ENCODE measurements around the gene ESYT3. TPM values are rescaled to one million over a fixed set of nuclear protein-coding genes. Genes with fewer than 3 reads are reported as not detected.

ESYT3 gene
- total and polyA plus RNA-seq, 2 experiments from 2014 or later = 3.5 to 8.2 TPM

GRCh38 chr3:138448631-138449030 lies 14.2 kb downstream of the ESYT3 start:
- H3K27me3 Mint-ChIP-seq (ENCODE audit: insufficient read depth, low read depth, poor library complexity) = peaks cover 5% of the 10 kb centered on the region
- H3K36me3 Mint-ChIP-seq (ENCODE audit: low read depth) = no peaks in the 10 kb centered on the region
- Histone ChIP-seq H3K4me2 (no peak overlapping the region), H3K27ac (ENCODE audit: low read depth) (no peak overlapping the region), H3K36me3 (ENCODE audit: insufficient read depth) (no peaks in the 10 kb centered on the region), H3K79me2 (replicated peaks; ENCODE audit: insufficient read depth) (no peaks in the 10 kb centered on the region), H3K4me1 (ENCODE audit: insufficient read depth) (no peaks in the 10 kb centered on the region), H4K20me1 (replicated peaks; ENCODE audit: insufficient read depth) (no peaks in the 10 kb centered on the region), H3K4me3 (no peak overlapping the region), H2AFZ (no peak overlapping the region), H3F3A (replicated peaks; ENCODE audit: low read depth) (no peaks in the 10 kb centered on the region), H3K27me3 (ENCODE audit: insufficient read depth) (no peaks in the 10 kb centered on the region), H3K9me2 (ENCODE audit: insufficient read depth) (no peaks in the 10 kb centered on the region)
- TF ChIP-seq, protein P1, sequence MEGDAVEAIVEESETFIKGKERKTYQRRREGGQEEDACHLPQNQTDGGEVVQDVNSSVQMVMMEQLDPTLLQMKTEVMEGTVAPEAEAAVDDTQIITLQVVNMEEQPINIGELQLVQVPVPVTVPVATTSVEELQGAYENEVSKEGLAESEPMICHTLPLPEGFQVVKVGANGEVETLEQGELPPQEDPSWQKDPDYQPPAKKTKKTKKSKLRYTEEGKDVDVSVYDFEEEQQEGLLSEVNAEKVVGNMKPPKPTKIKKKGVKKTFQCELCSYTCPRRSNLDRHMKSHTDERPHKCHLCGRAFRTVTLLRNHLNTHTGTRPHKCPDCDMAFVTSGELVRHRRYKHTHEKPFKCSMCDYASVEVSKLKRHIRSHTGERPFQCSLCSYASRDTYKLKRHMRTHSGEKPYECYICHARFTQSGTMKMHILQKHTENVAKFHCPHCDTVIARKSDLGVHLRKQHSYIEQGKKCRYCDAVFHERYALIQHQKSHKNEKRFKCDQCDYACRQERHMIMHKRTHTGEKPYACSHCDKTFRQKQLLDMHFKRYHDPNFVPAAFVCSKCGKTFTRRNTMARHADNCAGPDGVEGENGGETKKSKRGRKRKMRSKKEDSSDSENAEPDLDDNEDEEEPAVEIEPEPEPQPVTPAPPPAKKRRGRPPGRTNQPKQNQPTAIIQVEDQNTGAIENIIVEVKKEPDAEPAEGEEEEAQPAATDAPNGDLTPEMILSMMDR (conservative IDR thresholded peaks at IDR 0.05; ENCODE audit: low read depth in 2 of 2) = no peak
- TF ChIP-seq ZNF331 (CRISPR knock-in tag; IDR thresholded peaks at IDR 0.05; ENCODE audit: low read depth) = no peak
- TF ChIP-seq, protein P2, sequence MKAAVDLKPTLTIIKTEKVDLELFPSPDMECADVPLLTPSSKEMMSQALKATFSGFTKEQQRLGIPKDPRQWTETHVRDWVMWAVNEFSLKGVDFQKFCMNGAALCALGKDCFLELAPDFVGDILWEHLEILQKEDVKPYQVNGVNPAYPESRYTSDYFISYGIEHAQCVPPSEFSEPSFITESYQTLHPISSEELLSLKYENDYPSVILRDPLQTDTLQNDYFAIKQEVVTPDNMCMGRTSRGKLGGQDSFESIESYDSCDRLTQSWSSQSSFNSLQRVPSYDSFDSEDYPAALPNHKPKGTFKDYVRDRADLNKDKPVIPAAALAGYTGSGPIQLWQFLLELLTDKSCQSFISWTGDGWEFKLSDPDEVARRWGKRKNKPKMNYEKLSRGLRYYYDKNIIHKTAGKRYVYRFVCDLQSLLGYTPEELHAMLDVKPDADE (IDR thresholded peaks at IDR 0.05) = no peak
- TF ChIP-seq, protein P3, sequence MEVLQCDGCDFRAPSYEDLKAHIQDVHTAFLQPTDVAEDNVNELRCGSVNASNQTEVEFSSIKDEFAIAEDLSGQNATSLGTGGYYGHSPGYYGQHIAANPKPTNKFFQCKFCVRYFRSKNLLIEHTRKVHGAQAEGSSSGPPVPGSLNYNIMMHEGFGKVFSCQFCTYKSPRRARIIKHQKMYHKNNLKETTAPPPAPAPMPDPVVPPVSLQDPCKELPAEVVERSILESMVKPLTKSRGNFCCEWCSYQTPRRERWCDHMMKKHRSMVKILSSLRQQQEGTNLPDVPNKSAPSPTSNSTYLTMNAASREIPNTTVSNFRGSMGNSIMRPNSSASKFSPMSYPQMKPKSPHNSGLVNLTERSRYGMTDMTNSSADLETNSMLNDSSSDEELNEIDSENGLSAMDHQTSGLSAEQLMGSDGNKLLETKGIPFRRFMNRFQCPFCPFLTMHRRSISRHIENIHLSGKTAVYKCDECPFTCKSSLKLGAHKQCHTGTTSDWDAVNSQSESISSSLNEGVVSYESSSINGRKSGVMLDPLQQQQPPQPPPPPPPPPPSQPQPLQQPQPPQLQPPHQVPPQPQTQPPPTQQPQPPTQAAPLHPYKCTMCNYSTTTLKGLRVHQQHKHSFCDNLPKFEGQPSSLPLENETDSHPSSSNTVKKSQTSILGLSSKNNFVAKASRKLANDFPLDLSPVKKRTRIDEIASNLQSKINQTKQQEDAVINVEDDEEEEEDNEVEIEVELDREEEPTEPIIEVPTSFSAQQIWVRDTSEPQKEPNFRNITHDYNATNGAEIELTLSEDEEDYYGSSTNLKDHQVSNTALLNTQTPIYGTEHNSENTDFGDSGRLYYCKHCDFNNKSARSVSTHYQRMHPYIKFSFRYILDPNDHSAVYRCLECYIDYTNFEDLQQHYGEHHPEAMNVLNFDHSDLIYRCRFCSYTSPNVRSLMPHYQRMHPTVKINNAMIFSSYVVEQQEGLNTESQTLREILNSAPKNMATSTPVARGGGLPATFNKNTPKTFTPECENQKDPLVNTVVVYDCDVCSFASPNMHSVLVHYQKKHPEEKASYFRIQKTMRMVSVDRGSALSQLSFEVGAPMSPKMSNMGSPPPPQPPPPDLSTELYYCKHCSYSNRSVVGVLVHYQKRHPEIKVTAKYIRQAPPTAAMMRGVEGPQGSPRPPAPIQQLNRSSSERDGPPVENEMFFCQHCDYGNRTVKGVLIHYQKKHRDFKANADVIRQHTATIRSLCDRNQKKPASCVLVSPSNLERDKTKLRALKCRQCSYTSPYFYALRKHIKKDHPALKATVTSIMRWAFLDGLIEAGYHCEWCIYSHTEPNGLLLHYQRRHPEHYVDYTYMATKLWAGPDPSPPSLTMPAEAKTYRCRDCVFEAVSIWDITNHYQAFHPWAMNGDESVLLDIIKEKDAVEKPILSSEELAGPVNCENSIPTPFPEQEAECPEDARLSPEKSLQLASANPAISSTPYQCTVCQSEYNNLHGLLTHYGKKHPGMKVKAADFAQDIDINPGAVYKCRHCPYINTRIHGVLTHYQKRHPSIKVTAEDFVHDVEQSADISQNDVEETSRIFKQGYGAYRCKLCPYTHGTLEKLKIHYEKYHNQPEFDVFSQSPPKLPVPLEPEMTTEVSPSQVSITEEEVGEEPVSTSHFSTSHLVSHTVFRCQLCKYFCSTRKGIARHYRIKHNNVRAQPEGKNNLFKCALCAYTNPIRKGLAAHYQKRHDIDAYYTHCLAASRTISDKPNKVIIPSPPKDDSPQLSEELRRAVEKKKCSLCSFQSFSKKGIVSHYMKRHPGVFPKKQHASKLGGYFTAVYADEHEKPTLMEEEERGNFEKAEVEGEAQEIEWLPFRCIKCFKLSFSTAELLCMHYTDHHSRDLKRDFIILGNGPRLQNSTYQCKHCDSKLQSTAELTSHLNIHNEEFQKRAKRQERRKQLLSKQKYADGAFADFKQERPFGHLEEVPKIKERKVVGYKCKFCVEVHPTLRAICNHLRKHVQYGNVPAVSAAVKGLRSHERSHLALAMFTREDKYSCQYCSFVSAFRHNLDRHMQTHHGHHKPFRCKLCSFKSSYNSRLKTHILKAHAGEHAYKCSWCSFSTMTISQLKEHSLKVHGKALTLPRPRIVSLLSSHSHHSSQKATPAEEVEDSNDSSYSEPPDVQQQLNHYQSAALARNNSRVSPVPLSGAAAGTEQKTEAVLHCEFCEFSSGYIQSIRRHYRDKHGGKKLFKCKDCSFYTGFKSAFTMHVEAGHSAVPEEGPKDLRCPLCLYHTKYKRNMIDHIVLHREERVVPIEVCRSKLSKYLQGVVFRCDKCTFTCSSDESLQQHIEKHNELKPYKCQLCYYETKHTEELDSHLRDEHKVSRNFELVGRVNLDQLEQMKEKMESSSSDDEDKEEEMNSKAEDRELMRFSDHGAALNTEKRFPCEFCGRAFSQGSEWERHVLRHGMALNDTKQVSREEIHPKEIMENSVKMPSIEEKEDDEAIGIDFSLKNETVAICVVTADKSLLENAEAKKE (CRISPR knock-in tag; IDR thresholded peaks at IDR 0.05) = no peak
- TF ChIP-seq EZH2 (IDR thresholded peaks at IDR 0.05; ENCODE audit: low read depth, unreplicated experiment) = no peak
- no peak for TF ChIP-seq POLR2AphosphoS5 (IDR thresholded peaks at IDR 0.05; ENCODE audit: low read depth)
- TF ChIP-seq STAT1 (IDR thresholded peaks at IDR 0.05; ENCODE audit: unreplicated experiment) = no peak
- TF ChIP-seq EZH2phosphoT487 (IDR thresholded peaks at IDR 0.05; ENCODE audit: unreplicated experiment) = no peak
- no peak for TF ChIP-seq JUNB (IDR thresholded peaks at IDR 0.05; ENCODE audit: unreplicated experiment)
- TF ChIP-seq NANOG (IDR thresholded peaks at IDR 0.05; ENCODE audit: borderline replicate concordance) = no peak
- no peak for TF ChIP-seq CREB1 (CRISPR knock-in tag; IDR thresholded peaks at IDR 0.05; ENCODE audit: low read depth)
- TF ChIP-seq REST (IDR thresholded peaks at IDR 0.05; ENCODE audit: unreplicated experiment) = no peak
- no peak for TF ChIP-seq ZNF114 (CRISPR knock-in tag; IDR thresholded peaks at IDR 0.05)
- DNase-seq (ENCODE audit: low spot score) (no peak), ATAC-seq (no peak)
- H3K4me3 Mint-ChIP-seq = no peak overlapping the region
- no peak overlapping the region for H3K27ac Mint-ChIP-seq
- peaks cover 5% of the 10 kb centered on the region for H3K4me1 Mint-ChIP-seq
- no peaks in the 10 kb centered on the region for H3K9me3 Mint-ChIP-seq
